Activated CD4-positive, CD25-positive, alpha-beta regulatory T cell (primary cell): ENCODE results near the gene TBC1D16.

Experiments
- DNase-seq, 4 experiments: peaks; one replicate each; lab custom pipeline; 2025; lab: John Stamatoyannopoulos, UW

Gene TBC1D16

GRCh38 chr17:79987187-79987934 lies 48.3 kb downstream of the TBC1D16 start:
- DNase-seq, result no peak

- DNase-seq, result no peak
Observed at GRCh38 chr17:79986411-79987186, 49.1 kb downstream of the TBC1D16 start.

GRCh38 chr17:79985943-79986391 lies 49.7 kb downstream of the TBC1D16 start:
- no peak for DNase-seq

- DNase-seq, result no peak
Observed at GRCh38 chr17:79985361-79985942, 50.2 kb downstream of the TBC1D16 start.

GRCh38 chr17:79984877-79985276 lies 50.8 kb downstream of the TBC1D16 start:
- no peak for DNase-seq

GRCh38 chr17:79984045-79984840 lies 51.4 kb downstream of the TBC1D16 start:
- no peak for DNase-seq

- DNase-seq, result no peak
Observed at GRCh38 chr17:79983456-79983855, 52.2 kb downstream of the TBC1D16 start.

- no peak for DNase-seq
Observed at GRCh38 chr17:79982986-79983385, 52.7 kb downstream of the TBC1D16 start.

GRCh38 chr17:79981661-79982101 lies 54.0 kb downstream of the TBC1D16 start:
- no peak for DNase-seq

- DNase-seq, result no peak
Observed at GRCh38 chr17:79981090-79981489, 54.6 kb downstream of the TBC1D16 start.

- DNase-seq, result no peak
Observed at GRCh38 chr17:79980246-79981043, 55.2 kb downstream of the TBC1D16 start.

- no peak for DNase-seq
Observed at GRCh38 chr17:79979816-79980215, 55.9 kb downstream of the TBC1D16 start.

GRCh38 chr17:79979221-79979741 lies 56.4 kb downstream of the TBC1D16 start:
- no peak for DNase-seq

- no peak for DNase-seq
Observed at GRCh38 chr17:79978548-79978855, 57.2 kb downstream of the TBC1D16 start.

GRCh38 chr17:79977708-79978547 lies 57.7 kb downstream of the TBC1D16 start:
- no peak for DNase-seq

- no peak for DNase-seq
Observed at GRCh38 chr17:79977161-79977631, 58.5 kb downstream of the TBC1D16 start.

- no peak for DNase-seq
Observed at GRCh38 chr17:79976451-79976850, 59.2 kb downstream of the TBC1D16 start.

GRCh38 chr17:79975498-79976134 lies 60.1 kb downstream of the TBC1D16 start:
- DNase-seq, result no peak
